Gastrocnemius medialis (tissue), 4 donors: ENCODE measurements around the gene MCM7.

Source experiments
- CTCF ChIP-seq, 5 experiments: fragments of 450-650 bp in 3 of 5; fragments of 200-600 bp in 2 of 5; sonication (generic) in 2 of 5; IDR thresholded peaks in 4 of 5; conservative IDR thresholded peaks in 1 of 5; 1 replicate in 4 of 5; 2 replicates in 1 of 5; pipeline ENCODE4 v1.5.1; 2016 to 2019; ENCODE audit warnings: antibody characterized with exemption in 5 of 5, mild to moderate bottlenecking in 3 of 5, moderate library complexity in 3 of 5
- POLR2A ChIP-seq, 2 donors: fragments of 450-650 bp; IDR thresholded peaks; one replicate each; pipeline ENCODE4 v1.6.1; 2017; ENCODE audit warnings: antibody characterized with exemption in 2 of 2, mild to moderate bottlenecking in 2 of 2, moderate library complexity in 2 of 2

- TF ChIP-seq CTCF (IDR thresholded peaks at IDR 0.05 in 4 of 5, conservative IDR thresholded peaks at IDR 0.05 in 1 of 5) (no peak), POLR2A (IDR thresholded peaks at IDR 0.05) (no peak)
Measured at GRCh38 chr7:100102950-100103840, 2.0 kb upstream of the MCM7 start.
